Endometrial microvascular endothelial cells (primary cell): ENCODE results near the gene CLRN1. TPM values are rescaled to one million over a fixed set of nuclear protein-coding genes. Genes with fewer than 3 reads are reported as not detected.

Source experiments
- in situ Hi-C: cut with HindIII; loops from 2 replicates; pipeline ENCODE4 v1.10.0; 2017; ENCODE audit warnings: low sequenced_read_pairs, low pct_unique_long_range_greater_than_20kb; ENCODE audit errors: inconsistent ontology term
- total RNA-seq: library from RNA; depleted of rRNA; stranded (reverse); fragments of >200 nt; gene quantifications from one replicate; pipeline ENCODE4 v1.2.3, GENCODE V29; 2015; ENCODE audit errors: inconsistent ontology term

CLRN1 gene
- total RNA-seq, 1 donor from 2014 or later: not detected

DNA sequence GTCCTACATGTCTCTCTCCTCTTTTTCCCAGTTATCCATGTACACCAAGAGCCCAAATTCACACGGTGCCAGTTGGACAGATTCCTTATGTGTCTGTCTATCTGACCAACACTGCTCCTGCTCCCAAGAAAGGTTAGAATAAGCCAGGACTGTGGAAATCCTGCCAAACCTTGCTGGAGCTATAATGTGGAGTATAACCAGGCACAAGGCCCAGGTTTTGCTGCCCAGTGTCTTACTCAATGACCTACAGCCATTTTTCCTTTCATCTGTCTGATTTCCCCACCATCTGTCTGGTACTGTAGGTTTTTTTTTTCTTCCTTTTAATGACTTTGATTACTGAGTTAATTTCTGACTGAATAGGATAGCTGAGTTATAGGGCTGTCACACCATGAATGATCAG, 40.8 kb downstream of the CLRN1 start:
- in situ Hi-C loops: no loop called here

GRCh38 chr3:150930839-150931238, 41.7 kb downstream of the CLRN1 start:
- in situ Hi-C loops: no loop called here

- in situ Hi-C loops: no loop called here
These were observed 44.3 kb downstream of the CLRN1 start for GRCh38 chr3:150928234-150928633.

- in situ Hi-C loops: no loop called here
These were observed 46.2 kb downstream of the CLRN1 start for GRCh38 chr3:150926328-150926727.

- in situ Hi-C loops: no loop called here
These were observed 46.8 kb downstream of the CLRN1 start for GRCh38 chr3:150925751-150926201.

- in situ Hi-C loops: no loop called here
These were observed 49.9 kb downstream of the CLRN1 start for GRCh38 chr3:150922611-150923010.

- in situ Hi-C loops: no loop called here
These were observed 51.3 kb downstream of the CLRN1 start for GRCh38 chr3:150921209-150921608.

- in situ Hi-C loops: no loop called here
These were observed 52.3 kb downstream of the CLRN1 start for GRCh38 chr3:150920236-150920635.

DNA sequence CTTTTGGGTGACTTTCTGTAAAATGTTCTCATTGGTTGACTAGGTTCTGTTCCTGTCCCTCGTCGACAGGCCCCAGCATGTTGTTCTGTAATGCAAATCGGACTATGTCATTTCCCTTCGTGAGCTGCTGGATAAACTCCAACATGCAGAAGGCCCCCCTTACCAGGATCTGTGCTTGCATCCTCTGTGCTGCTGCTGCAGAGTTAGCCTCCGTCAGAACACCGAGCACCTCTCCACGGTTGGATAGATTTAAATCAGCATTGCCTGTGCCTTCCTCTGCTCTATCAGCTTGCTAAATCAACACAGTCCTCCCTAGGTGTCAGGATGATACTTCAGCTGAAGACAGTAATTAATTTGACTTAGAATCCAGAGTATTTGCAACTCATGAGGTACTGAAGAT, 54.6 kb downstream of the CLRN1 start:
- in situ Hi-C loops: no loop called here

GRCh38 chr3:150913133-150913922, 59.2 kb downstream of the CLRN1 start:
- in situ Hi-C loops: no loop called here

- in situ Hi-C loops: no loop called here
These were observed 60.0 kb downstream of the CLRN1 start for GRCh38 chr3:150912501-150912900.

DNA sequence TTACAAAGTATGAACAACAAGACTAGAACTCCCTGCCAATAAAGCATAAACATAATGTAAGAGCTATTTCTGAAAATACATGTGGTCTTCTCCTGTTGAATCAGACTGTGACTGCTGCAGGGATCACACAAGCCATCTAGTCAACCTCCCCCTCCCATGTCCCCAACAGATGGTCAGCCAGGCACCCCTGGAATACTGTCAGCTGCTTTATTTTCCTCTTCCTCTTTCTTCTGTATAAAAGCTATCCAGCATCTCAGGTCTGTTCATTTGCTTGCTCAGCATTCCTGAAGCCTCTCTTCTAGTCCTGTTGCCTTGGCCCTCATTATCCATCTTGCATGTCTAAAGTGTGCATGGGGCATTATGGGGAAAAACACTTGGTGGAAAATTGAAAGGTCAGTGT, 60.8 kb downstream of the CLRN1 start:
- in situ Hi-C loops: no loop called here

DNA sequence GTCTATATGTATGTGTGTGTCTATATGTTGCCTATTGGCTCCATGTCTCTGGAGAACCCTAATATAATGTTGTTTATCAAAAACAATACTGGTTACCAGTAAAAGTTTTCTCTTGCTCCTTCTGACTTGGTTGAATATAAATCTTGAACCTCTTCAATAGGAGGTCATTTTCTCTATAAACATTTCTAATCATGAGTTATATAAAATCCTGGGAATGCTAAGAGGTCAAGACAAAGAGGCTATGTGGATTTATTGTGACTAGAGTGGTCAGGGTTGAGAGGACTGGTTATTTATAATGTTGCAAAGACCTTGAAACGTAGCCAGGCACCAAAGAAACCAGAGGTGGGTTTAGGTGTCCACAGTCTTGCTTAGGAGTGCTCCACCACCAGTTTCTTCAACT, 66.1 kb downstream of the CLRN1 start:
- in situ Hi-C loops: no loop called here

- in situ Hi-C loops: no loop called here
These were observed 66.8 kb downstream of the CLRN1 start for GRCh38 chr3:150905746-150906145.

- in situ Hi-C loops: no loop called here
These were observed 67.2 kb downstream of the CLRN1 start, which contains the start of gene MINDY4B for GRCh38 chr3:150905339-150905738. Gene MINDY4B (minus strand): TSS chr3:150905439. CDS start chr3:150905439, 0 bp downstream.

DNA sequence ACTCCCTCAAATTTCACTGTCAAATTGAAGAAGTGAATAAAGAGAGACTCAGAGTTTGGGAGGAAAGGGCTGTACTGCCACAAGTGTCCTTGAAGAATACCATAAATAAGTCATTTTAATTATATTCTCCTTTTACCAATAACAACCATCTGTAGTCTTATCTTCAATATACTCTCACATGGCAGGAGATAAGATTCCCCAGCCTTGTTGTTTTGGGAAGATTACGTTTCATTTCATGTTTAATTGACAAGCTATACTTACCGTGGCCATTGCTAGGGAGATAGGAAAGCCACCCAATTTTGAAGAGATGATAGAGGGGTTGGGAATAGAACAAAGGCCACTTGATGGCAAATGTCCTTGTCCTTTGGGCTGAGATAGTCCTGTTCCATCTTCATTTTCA, 69.5 kb downstream of the CLRN1 start:
- in situ Hi-C loops: no loop called here

- in situ Hi-C loops: no loop called here
These were observed 70.7 kb downstream of the CLRN1 start for GRCh38 chr3:150901793-150902192.

- in situ Hi-C loops: no loop called here
These were observed 73.4 kb downstream of the CLRN1 start for GRCh38 chr3:150899141-150899540.

DNA sequence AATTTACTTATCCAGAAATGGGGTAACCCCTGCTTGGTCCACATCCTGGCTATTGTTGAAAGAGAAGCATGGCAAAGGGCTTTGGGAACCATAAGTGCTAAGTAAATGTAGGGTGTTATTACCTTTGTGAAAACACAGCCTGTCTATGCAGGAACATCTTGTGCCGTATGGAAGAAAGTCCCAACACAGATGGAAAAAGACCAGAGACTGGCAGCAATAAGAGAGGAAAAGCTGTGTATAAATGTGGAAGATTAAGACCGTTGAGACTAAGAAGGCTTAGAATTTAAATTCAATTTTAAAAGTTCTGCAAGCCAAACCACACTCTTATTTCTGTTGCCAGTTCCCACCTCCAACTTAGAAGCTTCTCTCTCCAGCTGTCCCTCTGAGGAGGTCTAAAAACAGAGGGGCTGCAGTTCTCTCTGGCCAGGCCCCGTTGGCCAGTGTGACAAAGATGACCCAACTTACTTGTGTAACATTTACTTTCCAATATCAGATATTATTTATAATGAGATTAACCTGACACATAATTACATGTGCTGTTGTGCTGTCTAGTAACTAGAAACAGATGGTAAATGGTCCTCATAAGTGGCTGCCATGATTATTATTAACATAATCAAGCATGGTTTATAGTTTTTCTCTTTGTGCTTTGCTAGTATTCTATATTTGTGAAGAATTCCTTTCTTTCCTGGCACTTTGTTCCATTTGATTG, 74.3 kb downstream of the CLRN1 start:
- in situ Hi-C loops: no loop called here

DNA sequence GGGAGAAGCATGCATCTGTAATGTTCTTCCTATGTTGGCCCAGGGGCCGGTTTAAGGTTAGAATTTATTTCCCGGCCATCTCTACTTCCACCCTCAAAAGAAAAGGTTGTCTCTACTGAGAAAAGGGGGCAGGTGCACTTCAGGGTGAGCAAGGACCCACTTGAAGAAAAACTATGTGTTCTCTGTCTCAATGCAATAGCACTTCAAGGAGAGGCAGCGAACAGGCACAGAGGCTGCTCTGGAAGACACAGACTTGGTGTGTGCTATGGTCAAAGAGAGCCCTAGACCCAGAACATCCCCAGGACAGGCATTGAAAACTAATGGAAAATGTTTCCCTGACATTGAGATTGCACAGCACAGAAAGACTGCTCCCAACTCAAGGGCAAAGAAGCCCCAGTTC, 74.9 kb downstream of the CLRN1 start:
- in situ Hi-C loops: no loop called here
